Smooth muscle cell (in vitro differentiated cells): ENCODE results near the gene SNX24. TPM values are rescaled to one million over a fixed set of nuclear protein-coding genes. Genes with fewer than 3 reads are reported as not detected.

ENCODE experiments used
- DNase-seq: peaks from one replicate; lab custom pipeline; 2025; ENCODE audit not compliant: unreplicated experiment; lab: John Stamatoyannopoulos, UW
- H2AFZ ChIP-seq: fragments of 200-600 bp; sonication (generic); 2 replicates; pipeline ENCODE4 v1.6.0; 2016; ENCODE audit warnings: antibody characterized with exemption, low read depth, mild to moderate bottlenecking
- H3F3A ChIP-seq: fragments of 200-600 bp; sonication (generic); 2 replicates; pipeline ENCODE4 v1.6.0; 2017; ENCODE audit warnings: antibody characterized with exemption, low read depth
- H3K27ac ChIP-seq: fragments of 200-600 bp; sonication (generic); 2 replicates; pipeline ENCODE4 v1.5.1; 2016; ENCODE audit warnings: low read depth, mild to moderate bottlenecking
- H3K27me3 ChIP-seq: fragments of 200-600 bp; sonication (generic); 2 replicates; pipeline ENCODE4 v1.6.1; 2016; ENCODE audit warnings: low read depth, mild to moderate bottlenecking
- H3K36me3 ChIP-seq: fragments of 200-600 bp; sonication (generic); 2 replicates; pipeline ENCODE4 v1.5.1; 2016; ENCODE audit warnings: low read depth
- H3K4me1 ChIP-seq: fragments of 200-600 bp; sonication (generic); 2 replicates; pipeline ENCODE4 v1.5.1; 2016; ENCODE audit warnings: low read depth
- H3K4me2 ChIP-seq: fragments of 200-600 bp; sonication (generic); 2 replicates; pipeline ENCODE4 v1.6.0; 2016; ENCODE audit warnings: mild to moderate bottlenecking
- H3K4me3 ChIP-seq: fragments of 200-600 bp; sonication (generic); 2 replicates; pipeline ENCODE4 v1.5.1; 2016; ENCODE audit warnings: mild to moderate bottlenecking
- H3K79me2 ChIP-seq: fragments of 200-600 bp; sonication (generic); 2 replicates; pipeline ENCODE4 v1.6.0; 2016; ENCODE audit warnings: low read depth, mild to moderate bottlenecking
- H3K9ac ChIP-seq: fragments of 200-600 bp; sonication (generic); 2 replicates; pipeline ENCODE4 v1.6.0; 2016; ENCODE audit warnings: low read depth
- H3K9me3 ChIP-seq: fragments of 200-600 bp; sonication (generic); replicated peaks from 2 replicates; pipeline ENCODE4 v1.5.1; 2016; ENCODE audit warnings: low read depth
- H4K20me1 ChIP-seq: fragments of 200-600 bp; sonication (generic); 2 replicates; pipeline ENCODE4 v1.6.0; 2016; ENCODE audit warnings: low read depth
- WGBS: methylation state at CpG from one replicate; pipeline ENCODE4 v1.1.7; 2016; ENCODE audit warnings: low lambda C conversion rate; 5-methylcytosine and 5-hydroxymethylcytosine counted together
- polyA plus RNA-seq: library from polyadenylated mRNA; unstranded; fragments of >200 nt; fragmentation: Nextera tagmentation; extraction: Ambion mirVana; gene quantifications from 2 replicates; pipeline ENCODE4 v1.2.1, GENCODE V29; 2016
- total RNA-seq: library from RNA; depleted of rRNA; stranded (reverse); fragments of >200 nt; gene quantifications from 2 replicates; pipeline ENCODE4 v1.2.3, GENCODE V29; 2014
- TF ChIP-seq, protein P1 (sequence below): fragments of 200-600 bp; sonication (generic); IDR thresholded peaks from 2 replicates; pipeline ENCODE4 v1.5.1; 2017; ENCODE audit warnings: borderline replicate concordance, mild to moderate bottlenecking, antibody characterized with exemption; ENCODE audit not compliant: insufficient read depth, poor library complexity, severe bottlenecking

Gene SNX24
- total and polyA plus RNA-seq, 2 experiments from 2014 or later, result 15.3 to 44.9 TPM

DNA sequence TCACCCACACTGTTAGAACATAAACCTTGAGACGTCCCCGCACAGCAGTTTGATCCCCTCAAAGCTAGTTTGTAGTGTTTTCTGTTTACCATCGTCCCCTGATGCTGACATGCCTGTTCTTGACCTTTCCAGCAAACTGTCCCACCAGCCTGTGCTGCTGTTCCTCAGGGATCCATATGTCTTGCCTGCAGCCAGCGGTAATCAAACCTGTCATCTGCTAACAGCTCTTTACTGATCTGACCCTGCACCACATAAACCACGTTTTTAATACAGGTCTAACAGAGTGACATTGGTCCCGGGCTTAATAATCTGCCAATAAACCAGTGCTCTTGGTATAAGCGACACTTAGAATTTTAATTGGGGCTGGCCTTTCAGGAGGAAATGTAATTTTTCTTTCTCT lies 156.4 kb downstream of the SNX24 start:
- Histone ChIP-seq H3K9me3 (no peaks in the 10 kb centered on the region), H3K4me3 (no peak overlapping the region), H3K27me3 (no peaks in the 10 kb centered on the region), H3K27ac (no peak overlapping the region), H4K20me1 (no peaks in the 10 kb centered on the region), H3K4me2 (no peak overlapping the region), H3K9ac (no peak overlapping the region), H3K4me1 (no peaks in the 10 kb centered on the region), H3K79me2 (no peaks in the 10 kb centered on the region), H2AFZ (no peak overlapping the region), H3F3A (no peaks in the 10 kb centered on the region), H3K36me3 (no peaks in the 10 kb centered on the region)
- TF ChIP-seq, protein P1, sequence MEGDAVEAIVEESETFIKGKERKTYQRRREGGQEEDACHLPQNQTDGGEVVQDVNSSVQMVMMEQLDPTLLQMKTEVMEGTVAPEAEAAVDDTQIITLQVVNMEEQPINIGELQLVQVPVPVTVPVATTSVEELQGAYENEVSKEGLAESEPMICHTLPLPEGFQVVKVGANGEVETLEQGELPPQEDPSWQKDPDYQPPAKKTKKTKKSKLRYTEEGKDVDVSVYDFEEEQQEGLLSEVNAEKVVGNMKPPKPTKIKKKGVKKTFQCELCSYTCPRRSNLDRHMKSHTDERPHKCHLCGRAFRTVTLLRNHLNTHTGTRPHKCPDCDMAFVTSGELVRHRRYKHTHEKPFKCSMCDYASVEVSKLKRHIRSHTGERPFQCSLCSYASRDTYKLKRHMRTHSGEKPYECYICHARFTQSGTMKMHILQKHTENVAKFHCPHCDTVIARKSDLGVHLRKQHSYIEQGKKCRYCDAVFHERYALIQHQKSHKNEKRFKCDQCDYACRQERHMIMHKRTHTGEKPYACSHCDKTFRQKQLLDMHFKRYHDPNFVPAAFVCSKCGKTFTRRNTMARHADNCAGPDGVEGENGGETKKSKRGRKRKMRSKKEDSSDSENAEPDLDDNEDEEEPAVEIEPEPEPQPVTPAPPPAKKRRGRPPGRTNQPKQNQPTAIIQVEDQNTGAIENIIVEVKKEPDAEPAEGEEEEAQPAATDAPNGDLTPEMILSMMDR, result no peak
- 80% methylated on average over 7 of the region's 7 CpGs for WGBS
- DNase-seq, result no peak

- H3K4me3 ChIP-seq, result no peak overlapping the region
- TF ChIP-seq, protein P1, result no peak
- 52% methylated on average over 6 of the region's 6 CpGs for whole genome bisulfite sequencing
- H3K9ac ChIP-seq, result no peak overlapping the region
- H3K9me3 ChIP-seq, result no peaks in the 10 kb centered on the region
- no peaks in the 10 kb centered on the region for H4K20me1 ChIP-seq
- DNase-seq, result no peak
- H3F3A ChIP-seq, result no peaks in the 10 kb centered on the region
- H3K4me2 ChIP-seq, result no peak overlapping the region
- H3K36me3 ChIP-seq, result no peaks in the 10 kb centered on the region
- no peaks in the 10 kb centered on the region for H3K79me2 ChIP-seq
- H2AFZ ChIP-seq, result no peak overlapping the region
- no peaks in the 10 kb centered on the region for H3K27me3 ChIP-seq
- H3K27ac ChIP-seq, result no peak overlapping the region
- H3K4me1 ChIP-seq, result no peaks in the 10 kb centered on the region
Measured at GRCh38 chr5:123007182-123007581, 161.8 kb downstream of the SNX24 start.

- Histone ChIP-seq H2AFZ (no peak overlapping the region), H3K9ac (no peak overlapping the region), H3K4me3 (no peak overlapping the region), H3K27ac (no peak overlapping the region), H4K20me1 (no peaks in the 10 kb centered on the region), H3K9me3 (no peaks in the 10 kb centered on the region), H3K27me3 (no peaks in the 10 kb centered on the region), H3K4me2 (no peak overlapping the region), H3K36me3 (no peaks in the 10 kb centered on the region), H3F3A (no peaks in the 10 kb centered on the region), H3K79me2 (no peaks in the 10 kb centered on the region), H3K4me1 (no peaks in the 10 kb centered on the region)
- DNase-seq, result no peak
- TF ChIP-seq, protein P1, result no peak
- WGBS, result 97% methylated on average over 6 of the region's 6 CpGs
Measured at GRCh38 chr5:123007754-123008153, 162.3 kb downstream of the SNX24 start.

DNA sequence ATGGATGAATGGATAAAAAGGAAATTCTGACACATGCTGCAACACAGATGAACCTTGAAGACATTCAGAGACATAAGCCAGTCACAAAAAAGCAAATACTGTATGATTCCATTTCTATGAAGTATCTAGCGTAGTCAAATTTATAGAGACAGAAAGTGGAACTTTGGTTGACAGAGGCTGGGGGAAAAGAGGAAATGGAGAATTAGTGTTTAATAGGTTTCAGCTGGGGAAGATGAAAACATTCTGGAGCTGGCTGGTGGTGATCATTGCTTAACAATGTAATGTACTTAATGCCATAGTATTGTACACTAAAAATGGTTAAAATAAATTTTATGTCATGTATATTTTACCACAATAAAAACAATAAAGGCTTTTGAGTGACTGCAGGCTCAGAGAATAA lies 166.9 kb downstream of the SNX24 start:
- H3K4me2 ChIP-seq, result no peak overlapping the region

More for the DNA sequence above, 166.9 kb downstream of the SNX24 start:
- no peaks in the 10 kb centered on the region for H3F3A ChIP-seq
- H3K4me1 ChIP-seq, result no peaks in the 10 kb centered on the region
- TF ChIP-seq, protein P1, result no peak
- no peaks in the 10 kb centered on the region for H3K36me3 ChIP-seq
- no peaks in the 10 kb centered on the region for H3K79me2 ChIP-seq
- no peak overlapping the region for H2AFZ ChIP-seq
- H3K4me3 ChIP-seq, result no peak overlapping the region
- DNase-seq, result no peak
- no peaks in the 10 kb centered on the region for H3K9me3 ChIP-seq
- WGBS, result 30% methylated on average over 1 of the region's 1 CpG
- H3K27ac ChIP-seq, result no peak overlapping the region
- H3K9ac ChIP-seq, result no peak overlapping the region
- H4K20me1 ChIP-seq, result no peaks in the 10 kb centered on the region
- no peaks in the 10 kb centered on the region for H3K27me3 ChIP-seq
